Stimulated activated CD8-positive, alpha-beta memory T cell treated with anti-CD3 and anti-CD28 coated beads, Interleukin-12 subunit alpha, Interleukin-12 subunit beta, amount 100 ng/mL, for 24 hours (primary cell): ENCODE results near the gene FOXP2.
"Not testable (repeated sequence)": the region's sequence is repeated elsewhere in the genome, so short reads cannot be mapped to it uniquely, and the experiment has no call there.

Source experiments
- DNase-seq: peaks from one replicate; pipeline ENCODE4 v3.0.0-alpha.2; 2020; ENCODE audit errors: extremely low read depth

FOXP2 gene

GRCh38 chr7:114502454-114503254 is 88.0 kb downstream of the FOXP2 start:
- no peak for DNase-seq

DNA sequence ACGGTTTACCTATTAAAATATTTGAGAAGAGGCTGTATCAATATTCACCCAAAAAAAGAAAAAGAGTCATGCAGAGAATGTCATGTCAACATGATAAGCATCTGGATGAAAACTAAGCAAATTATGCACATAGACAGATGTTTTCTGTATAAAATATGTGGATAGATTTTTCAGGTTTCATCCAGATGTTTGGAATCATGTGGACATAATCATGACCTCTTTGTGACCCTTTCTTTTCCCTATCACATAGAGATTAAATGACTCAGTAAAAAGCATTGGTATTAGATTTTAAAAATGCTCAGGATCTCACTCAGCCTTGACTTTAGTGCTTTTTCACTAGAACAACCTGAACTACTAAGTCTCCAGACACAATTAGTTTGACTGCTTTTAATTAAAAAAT is 90.0 kb downstream of the FOXP2 start:
- no peak for DNase-seq

DNA sequence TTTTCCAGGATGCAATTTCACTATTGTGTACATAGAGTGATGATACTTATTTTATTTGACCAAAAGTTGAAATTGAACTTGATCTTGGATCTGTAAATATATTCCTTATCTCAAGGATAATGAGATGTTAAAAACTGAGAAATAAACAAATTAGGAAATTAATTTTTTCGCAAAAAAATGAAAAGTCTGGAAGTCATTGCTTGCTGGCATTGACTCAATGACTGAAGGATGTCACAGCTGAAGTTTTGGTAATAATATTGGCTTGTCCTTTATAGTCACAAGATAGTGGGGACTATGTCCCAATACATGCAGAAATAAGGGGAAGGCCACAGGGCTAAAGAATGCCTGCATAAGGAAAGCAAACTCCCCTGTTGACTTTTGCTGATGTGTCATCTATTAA is 92.8 kb downstream of the FOXP2 start:
- DNase-seq: no peak

DNA sequence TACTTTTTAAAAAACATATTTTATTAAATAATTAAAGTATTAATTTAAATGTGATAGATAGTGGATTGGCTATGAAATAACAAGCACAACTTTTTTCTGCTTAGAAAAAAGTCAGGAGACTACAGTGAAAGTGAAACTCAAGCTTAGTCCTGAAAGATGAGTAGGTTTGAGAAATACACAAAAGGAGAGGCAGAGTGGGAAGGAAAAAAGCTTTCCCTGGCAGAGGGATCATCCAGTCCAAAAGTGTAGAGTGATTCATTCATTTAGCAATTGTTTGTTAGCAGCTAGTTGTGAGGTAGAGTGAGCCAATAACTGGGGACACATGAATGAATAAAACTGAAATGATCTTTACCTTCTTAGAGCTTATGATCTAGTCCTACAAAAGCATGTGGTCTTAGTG is 93.5 kb downstream of the FOXP2 start:
- no peak for DNase-seq

GRCh38 chr7:114510824-114511223 is 96.2 kb downstream of the FOXP2 start:
- not testable (repeated sequence) for DNase-seq

DNA sequence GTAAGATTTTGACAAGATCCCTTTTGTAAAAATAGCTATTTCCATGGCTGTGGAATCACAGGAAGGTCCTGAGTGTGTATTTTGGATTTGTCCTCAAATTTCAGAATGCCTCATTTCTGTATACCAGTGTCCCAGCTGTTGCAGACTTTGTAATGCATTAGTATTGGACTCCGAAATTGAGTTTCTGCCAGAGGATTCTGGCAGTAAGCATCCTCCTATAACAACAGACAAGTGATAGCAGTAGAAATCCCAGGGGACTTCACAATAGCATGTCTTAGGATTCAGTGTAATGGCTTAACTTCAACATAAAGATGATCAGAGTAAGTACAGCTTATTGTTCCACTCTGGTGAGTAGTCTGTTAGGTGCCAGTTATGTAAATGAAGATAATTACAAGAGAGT is 104.6 kb downstream of the FOXP2 start:
- DNase-seq: no peak

- DNase-seq: no peak
Observed at GRCh38 chr7:114522081-114522480, 107.5 kb downstream of the FOXP2 start.

GRCh38 chr7:114527589-114527988 is 113.0 kb downstream of the FOXP2 start:
- DNase-seq: no peak

DNA sequence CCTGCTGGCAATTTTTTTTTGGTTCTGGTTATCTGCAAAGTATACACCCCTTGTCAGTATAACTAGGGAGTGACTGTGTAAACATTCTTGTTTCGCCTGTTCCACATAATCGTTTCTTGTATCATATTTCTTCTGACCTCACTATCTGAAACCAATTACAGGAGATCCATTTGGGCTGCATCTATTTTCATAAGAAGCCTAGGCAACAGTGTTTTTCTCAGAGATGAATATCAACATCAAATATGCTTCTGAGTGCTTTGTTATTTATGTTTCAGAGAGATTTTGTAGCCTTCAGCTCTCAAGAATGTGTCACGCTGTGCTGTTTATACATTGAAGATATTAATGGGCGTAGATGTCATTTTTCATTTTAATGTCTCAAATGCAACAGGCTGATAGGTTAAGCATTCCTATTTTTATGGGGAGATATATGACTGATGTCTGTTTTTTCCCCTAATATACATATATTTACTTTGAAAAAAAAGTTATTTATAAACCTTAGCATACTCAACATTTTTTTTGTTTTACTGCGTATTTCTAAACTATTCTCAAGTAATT is 115.5 kb downstream of the FOXP2 start:
- no peak for DNase-seq

DNA sequence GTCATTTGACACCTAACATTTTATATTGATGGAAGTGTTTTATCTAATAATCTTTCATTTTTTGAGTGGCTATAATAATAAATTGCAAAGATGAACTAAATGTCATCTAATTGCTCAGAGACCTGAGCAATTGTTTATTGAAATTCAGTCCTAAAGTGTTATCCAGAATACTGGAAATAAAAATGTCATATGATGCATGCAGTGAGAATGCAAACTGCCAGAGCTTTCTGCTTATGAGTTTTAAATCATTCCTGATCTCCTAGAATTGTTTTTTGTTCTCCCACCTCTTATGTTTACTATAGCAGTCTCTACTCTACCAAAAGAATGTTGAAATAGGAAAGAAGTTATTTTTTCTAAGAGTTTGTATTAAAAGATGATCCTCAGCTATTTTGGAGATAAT is 116.7 kb downstream of the FOXP2 start:
- no peak for DNase-seq

DNA sequence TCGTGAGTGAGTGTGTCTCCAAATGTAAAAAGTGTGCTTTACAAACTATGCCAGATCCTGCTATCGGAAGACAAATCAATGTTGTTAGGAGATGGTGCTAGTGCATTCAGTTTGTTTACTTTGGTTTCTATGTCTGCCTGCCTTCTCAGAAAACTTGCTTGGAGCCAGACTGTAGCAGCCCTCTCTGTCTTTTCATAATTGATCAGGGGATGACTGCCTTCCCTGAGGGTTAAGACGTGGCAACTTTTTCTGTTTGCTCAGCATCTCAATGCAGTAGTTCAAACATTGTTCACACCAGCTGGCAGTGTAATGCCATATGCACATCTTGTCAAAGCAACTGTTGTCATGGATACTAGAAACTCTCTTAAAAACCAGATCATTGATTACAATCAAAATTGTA is 118.5 kb downstream of the FOXP2 start:
- no peak for DNase-seq

- no peak for DNase-seq
Observed at GRCh38 chr7:114534953-114535352, 120.3 kb downstream of the FOXP2 start.

GRCh38 chr7:114539575-114539974 is 125.0 kb downstream of the FOXP2 start:
- DNase-seq: no peak

- no peak for DNase-seq
Observed at GRCh38 chr7:114540291-114540690, 125.7 kb downstream of the FOXP2 start.

DNA sequence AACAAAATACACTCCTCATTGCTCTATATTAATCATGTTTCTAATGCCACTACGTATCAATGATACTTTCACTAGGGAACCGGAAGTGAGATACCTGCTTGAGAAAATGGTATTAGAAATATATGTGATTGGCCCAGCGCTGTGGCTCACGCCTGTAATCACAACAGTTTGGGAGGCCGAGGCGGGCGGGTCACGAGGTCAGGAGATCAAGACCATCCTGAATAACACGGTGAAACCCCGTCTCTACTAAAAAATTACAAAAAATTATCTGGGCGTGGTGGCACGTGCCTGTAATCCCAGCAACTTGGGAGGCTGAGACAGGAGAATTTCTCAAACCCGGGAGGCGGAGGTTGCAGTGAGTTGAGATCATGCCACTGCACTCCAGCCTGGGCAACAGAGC is 132.7 kb downstream of the FOXP2 start:
- DNase-seq: not testable (repeated sequence)

- no peak for DNase-seq
Observed at GRCh38 chr7:114548081-114548980, 133.7 kb downstream of the FOXP2 start.

GRCh38 chr7:114554781-114555537 is 140.3 kb downstream of the FOXP2 start:
- DNase-seq: no peak

- no peak for DNase-seq
Observed at GRCh38 chr7:114567416-114567815, 152.8 kb downstream of the FOXP2 start.

DNA sequence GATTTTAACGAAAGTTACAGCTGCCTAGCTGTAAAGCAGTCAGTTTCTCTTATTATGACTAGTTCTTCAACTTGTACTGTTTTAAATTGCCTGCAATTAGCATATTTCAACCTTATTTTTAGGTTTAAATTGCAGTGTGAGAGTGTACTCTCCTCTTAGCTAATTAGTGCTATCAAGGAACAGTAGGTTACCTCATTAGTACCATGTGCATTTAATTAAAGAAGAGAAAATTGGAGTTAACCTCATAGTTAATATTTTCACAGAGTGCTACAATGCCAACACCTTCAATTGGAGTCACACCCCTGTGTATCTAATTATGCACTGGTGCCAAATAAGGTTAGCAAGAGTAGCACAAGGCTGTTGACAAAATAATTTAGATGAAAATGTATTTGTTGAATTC is 154.6 kb downstream of the FOXP2 start:
- DNase-seq: no peak

GRCh38 chr7:114574384-114574783 is 159.8 kb downstream of the FOXP2 start:
- DNase-seq: no peak

- no peak for DNase-seq
Observed at GRCh38 chr7:114575098-114575497, 160.5 kb downstream of the FOXP2 start.

DNA sequence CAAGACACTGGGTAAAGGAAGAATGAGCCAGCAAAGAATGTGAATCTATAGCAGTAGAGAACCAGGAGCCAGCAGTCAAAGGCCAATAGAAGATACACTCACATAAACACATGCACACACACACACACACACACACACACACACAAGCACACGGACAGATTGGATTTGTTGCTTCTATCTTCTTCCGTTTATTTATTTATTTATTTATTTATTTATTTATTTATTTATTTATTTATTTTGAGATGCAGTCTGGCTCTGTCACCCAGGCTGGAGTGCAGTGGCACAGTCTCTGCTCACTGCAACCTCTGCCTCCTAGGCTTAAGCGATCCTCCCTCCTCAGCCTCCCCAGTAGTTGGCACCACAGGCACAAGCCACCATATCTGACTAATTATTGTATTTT is 166.3 kb downstream of the FOXP2 start:
- not testable (repeated sequence) for DNase-seq
